ENCODE data around the gene JAK1. TPM values are rescaled to one million over a fixed set of nuclear protein-coding genes. Genes with fewer than 3 reads are reported as not detected.

JAK1 gene
- total and polyA plus RNA-seq, 10 of the 15 experiments (the other 5 are each of a cell fraction or from before 2014, with no cell fraction given): 9.6 to 45.5 (median 35.7) TPM

DNA sequence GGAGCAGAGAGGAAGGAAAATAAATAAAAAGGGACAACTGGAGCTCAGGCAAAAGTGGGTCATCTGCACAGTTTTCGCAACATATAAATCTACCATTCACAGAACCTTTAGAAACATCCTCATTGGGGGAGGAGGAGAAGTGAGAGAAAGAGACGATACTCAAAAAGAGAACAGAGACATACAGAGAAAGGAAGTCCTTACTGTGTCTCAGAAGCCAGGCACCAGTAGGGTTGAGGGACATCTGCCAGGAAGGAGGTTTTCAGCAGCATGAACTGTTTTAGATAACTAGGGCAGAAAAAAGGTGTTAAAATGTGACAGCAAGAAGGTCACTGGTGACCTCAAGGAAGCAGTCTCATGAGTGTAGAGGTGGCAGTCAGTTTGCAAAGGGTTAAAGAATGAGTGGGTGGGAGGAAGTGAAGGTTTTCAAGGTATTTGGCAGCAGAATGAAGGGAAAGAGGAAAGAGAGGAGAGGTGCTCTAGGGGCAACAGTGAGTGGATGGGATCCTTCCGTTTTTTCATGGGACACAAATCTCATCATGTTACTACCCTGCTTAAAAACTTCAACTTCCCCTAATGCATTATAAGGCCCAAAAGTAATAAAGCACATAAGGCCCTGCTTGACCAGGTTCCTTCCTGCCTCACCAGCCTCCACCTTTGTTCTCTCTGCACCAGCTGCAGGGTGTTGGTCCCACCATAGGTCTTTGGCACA lies 9.5 kb downstream of the JAK1 start (continued):
- TF ChIP-seq, protein P1, sequence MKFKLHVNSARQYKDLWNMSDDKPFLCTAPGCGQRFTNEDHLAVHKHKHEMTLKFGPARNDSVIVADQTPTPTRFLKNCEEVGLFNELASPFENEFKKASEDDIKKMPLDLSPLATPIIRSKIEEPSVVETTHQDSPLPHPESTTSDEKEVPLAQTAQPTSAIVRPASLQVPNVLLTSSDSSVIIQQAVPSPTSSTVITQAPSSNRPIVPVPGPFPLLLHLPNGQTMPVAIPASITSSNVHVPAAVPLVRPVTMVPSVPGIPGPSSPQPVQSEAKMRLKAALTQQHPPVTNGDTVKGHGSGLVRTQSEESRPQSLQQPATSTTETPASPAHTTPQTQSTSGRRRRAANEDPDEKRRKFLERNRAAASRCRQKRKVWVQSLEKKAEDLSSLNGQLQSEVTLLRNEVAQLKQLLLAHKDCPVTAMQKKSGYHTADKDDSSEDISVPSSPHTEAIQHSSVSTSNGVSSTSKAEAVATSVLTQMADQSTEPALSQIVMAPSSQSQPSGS (IDR thresholded peaks at IDR 0.05; ENCODE audit: low read length): peak; percentile 67
- peak; percentile 56; the same call in 1 of the 2 replicates for TF ChIP-seq EED (IDR thresholded peaks at IDR 0.05; ENCODE audit: low read depth)
- no peak for TF ChIP-seq STAT1 (conservative IDR thresholded peaks at IDR 0.05)
- TF ChIP-seq CBFB (IDR thresholded peaks at IDR 0.05; ENCODE audit: low read depth): no peak
- no peak for TF ChIP-seq SIN3A (IDR thresholded peaks at IDR 0.05; ENCODE audit: low read depth, low read length)
- no peak for TF ChIP-seq POLR2AphosphoS2 (IDR thresholded peaks at IDR 0.05; ENCODE audit: low read depth, low read length)
- TF ChIP-seq, protein P2, sequence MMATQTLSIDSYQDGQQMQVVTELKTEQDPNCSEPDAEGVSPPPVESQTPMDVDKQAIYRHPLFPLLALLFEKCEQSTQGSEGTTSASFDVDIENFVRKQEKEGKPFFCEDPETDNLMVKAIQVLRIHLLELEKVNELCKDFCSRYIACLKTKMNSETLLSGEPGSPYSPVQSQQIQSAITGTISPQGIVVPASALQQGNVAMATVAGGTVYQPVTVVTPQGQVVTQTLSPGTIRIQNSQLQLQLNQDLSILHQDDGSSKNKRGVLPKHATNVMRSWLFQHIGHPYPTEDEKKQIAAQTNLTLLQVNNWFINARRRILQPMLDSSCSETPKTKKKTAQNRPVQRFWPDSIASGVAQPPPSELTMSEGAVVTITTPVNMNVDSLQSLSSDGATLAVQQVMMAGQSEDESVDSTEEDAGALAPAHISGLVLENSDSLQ (IDR thresholded peaks at IDR 0.05): peak; percentile 77
- TF ChIP-seq TARDBP (IDR thresholded peaks at IDR 0.05; ENCODE audit: borderline replicate concordance): no peak
- TF ChIP-seq NR2F1 (conservative IDR thresholded peaks at IDR 0.05): peak; percentile 91
- TF ChIP-seq, protein P3, sequence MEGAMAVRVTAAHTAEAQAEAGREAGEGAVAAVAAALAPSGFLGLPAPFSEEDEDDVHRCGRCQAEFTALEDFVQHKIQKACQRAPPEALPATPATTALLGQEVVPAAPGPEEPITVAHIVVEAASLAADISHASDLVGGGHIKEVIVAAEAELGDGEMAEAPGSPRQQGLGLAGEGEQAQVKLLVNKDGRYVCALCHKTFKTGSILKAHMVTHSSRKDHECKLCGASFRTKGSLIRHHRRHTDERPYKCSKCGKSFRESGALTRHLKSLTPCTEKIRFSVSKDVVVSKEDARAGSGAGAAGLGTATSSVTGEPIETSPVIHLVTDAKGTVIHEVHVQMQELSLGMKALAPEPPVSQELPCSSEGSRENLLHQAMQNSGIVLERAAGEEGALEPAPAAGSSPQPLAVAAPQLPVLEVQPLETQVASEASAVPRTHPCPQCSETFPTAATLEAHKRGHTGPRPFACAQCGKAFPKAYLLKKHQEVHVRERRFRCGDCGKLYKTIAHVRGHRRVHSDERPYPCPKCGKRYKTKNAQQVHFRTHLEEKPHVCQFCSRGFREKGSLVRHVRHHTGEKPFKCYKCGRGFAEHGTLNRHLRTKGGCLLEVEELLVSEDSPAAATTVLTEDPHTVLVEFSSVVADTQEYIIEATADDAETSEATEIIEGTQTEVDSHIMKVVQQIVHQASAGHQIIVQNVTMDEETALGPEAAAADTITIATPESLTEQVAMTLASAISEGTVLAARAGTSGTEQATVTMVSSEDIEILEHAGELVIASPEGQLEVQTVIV (IDR thresholded peaks at IDR 0.05; ENCODE audit: borderline replicate concordance, partially characterized antibody): no peak
- TF ChIP-seq CHD4 (IDR thresholded peaks at IDR 0.05): no peak
- no peak for TF ChIP-seq WRNIP1 (IDR thresholded peaks at IDR 0.05; ENCODE audit: borderline replicate concordance, low read depth, low read length)
- TF ChIP-seq YY1 (IDR thresholded peaks at IDR 0.05; ENCODE audit: low read depth, low read length): no peak
- TF ChIP-seq, protein P4, sequence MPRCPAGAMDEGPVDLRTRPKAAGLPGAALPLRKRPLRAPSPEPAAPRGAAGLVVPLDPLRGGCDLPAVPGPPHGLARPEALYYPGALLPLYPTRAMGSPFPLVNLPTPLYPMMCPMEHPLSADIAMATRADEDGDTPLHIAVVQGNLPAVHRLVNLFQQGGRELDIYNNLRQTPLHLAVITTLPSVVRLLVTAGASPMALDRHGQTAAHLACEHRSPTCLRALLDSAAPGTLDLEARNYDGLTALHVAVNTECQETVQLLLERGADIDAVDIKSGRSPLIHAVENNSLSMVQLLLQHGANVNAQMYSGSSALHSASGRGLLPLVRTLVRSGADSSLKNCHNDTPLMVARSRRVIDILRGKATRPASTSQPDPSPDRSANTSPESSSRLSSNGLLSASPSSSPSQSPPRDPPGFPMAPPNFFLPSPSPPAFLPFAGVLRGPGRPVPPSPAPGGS (IDR thresholded peaks at IDR 0.05; ENCODE audit: borderline replicate concordance, insufficient read depth, low read depth, low read length, poor library complexity, severe bottlenecking): no peak
- TF ChIP-seq HDAC2 (IDR thresholded peaks at IDR 0.05): no peak
- peak in 1 of 2 experiments; percentile 64; a peak in 1 of 4 replicates for TF ChIP-seq ETV6 (conservative IDR thresholded peaks at IDR 0.05 in 1 of 2, IDR thresholded peaks at IDR 0.05 in 1 of 2; ENCODE audit: borderline replicate concordance in 1 of 2, low read depth in 1 of 2)
- peak; percentile 86 for TF ChIP-seq MTA2 (IDR thresholded peaks at IDR 0.05; ENCODE audit: low read depth)
- TF ChIP-seq, protein P5, sequence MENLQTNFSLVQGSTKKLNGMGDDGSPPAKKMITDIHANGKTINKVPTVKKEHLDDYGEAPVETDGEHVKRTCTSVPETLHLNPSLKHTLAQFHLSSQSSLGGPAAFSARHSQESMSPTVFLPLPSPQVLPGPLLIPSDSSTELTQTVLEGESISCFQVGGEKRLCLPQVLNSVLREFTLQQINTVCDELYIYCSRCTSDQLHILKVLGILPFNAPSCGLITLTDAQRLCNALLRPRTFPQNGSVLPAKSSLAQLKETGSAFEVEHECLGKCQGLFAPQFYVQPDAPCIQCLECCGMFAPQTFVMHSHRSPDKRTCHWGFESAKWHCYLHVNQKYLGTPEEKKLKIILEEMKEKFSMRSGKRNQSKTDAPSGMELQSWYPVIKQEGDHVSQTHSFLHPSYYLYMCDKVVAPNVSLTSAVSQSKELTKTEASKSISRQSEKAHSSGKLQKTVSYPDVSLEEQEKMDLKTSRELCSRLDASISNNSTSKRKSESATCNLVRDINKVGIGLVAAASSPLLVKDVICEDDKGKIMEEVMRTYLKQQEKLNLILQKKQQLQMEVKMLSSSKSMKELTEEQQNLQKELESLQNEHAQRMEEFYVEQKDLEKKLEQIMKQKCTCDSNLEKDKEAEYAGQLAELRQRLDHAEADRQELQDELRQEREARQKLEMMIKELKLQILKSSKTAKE (IDR thresholded peaks at IDR 0.05; ENCODE audit: low read depth, poor library complexity, severe bottlenecking): peak; percentile 76
- TF ChIP-seq IKZF1 (conservative IDR thresholded peaks at IDR 0.05): peak; percentile 87
- peak; percentile 78 for TF ChIP-seq ATF7 (IDR thresholded peaks at IDR 0.05; ENCODE audit: low read depth)
- TF ChIP-seq HCFC1 (IDR thresholded peaks at IDR 0.05; ENCODE audit: low read length): no peak
